Sigmoid colon (tissue), 7 donors: Measurements from ENCODE around the gene ACADL. TPM values are rescaled to one million over a fixed set of nuclear protein-coding genes. Genes with fewer than 3 reads are reported as not detected.

Source experiments
- DNase-seq: peaks from one replicate; pipeline ENCODE4 v3.0.0-alpha.2; 2019
- H3K27ac ChIP-seq, 4 donors: fragments of 200-600 bp; sonication (generic); one replicate each; pipeline ENCODE4 v1.5.1; 2016 to 2019; ENCODE audit warnings: mild to moderate bottlenecking in 1 of 4
- H3K27me3 ChIP-seq, 3 donors: fragments of 200-600 bp; sonication (generic); one replicate each; pipeline ENCODE4 v1.5.1; 2019; ENCODE audit warnings: mild to moderate bottlenecking in 1 of 3
- H3K36me3 ChIP-seq, 4 donors: fragments of 200-600 bp; sonication (generic); one replicate each; pipeline ENCODE4 v1.5.1; 2016 to 2019
- H3K4me1 ChIP-seq, 4 donors: fragments of 200-600 bp; sonication (generic); one replicate each; pipeline ENCODE4 v1.5.1; 2017 to 2019
- H3K4me3 ChIP-seq, 4 donors: fragments of 200-600 bp; sonication (generic); one replicate each; pipeline ENCODE4 v1.5.1; 2017 to 2019; ENCODE audit warnings: mild to moderate bottlenecking in 2 of 4, moderate library complexity in 1 of 4
- H3K9me3 ChIP-seq, 4 donors: fragments of 200-600 bp in 3 of 4; sonication (generic) in 3 of 4; one replicate each; pipeline versions ENCODE4 v1.5.1 to v1.6.1; 2013 to 2019
- CTCF ChIP-seq, 4 experiments: fragments of 450-650 bp in 3 of 4; fragments of 200-600 bp in 1 of 4; IDR thresholded peaks; one replicate each; pipeline ENCODE4 v1.5.1; 2016 to 2019; ENCODE audit warnings: antibody characterized with exemption in 4 of 4, mild to moderate bottlenecking in 3 of 4, moderate library complexity in 2 of 4
- EP300 ChIP-seq, 4 donors: sonication (generic); formaldehyde crosslinking; IDR thresholded peaks; one replicate each; pipeline ENCODE4 v1.6.1; 2017; ENCODE audit warnings: antibody characterized with exemption in 4 of 4
- POLR2A ChIP-seq, 2 donors: fragments of 450-650 bp; IDR thresholded peaks; one replicate each; pipeline ENCODE4 v1.6.1; 2016; ENCODE audit warnings: antibody characterized with exemption in 2 of 2, mild to moderate bottlenecking in 2 of 2, moderate library complexity in 2 of 2
- POLR2AphosphoS5 ChIP-seq, 4 donors: sonication (generic); formaldehyde crosslinking; IDR thresholded peaks; one replicate each; pipeline ENCODE4 v1.6.1; 2017; ENCODE audit warnings: antibody characterized with exemption in 4 of 4
- WGBS, 2 donors: extraction: QIAGEN DNeasy Blood & Tissue Kit; methylation state at CpG; one replicate each; pipeline ENCODE4 v1.1.7; 2013; 5-methylcytosine and 5-hydroxymethylcytosine counted together
- intact Hi-C: fragments of 100-400 bp; cut with DNase I; formaldehyde crosslinking; loops from one replicate; pipeline ENCODE4 v1.15.1; 2023
- polyA plus RNA-seq, 3 donors: library from polyadenylated mRNA; stranded (reverse); fragments of 200-250 nt; gene quantifications; one replicate each; pipeline ENCODE4 v1.2.3, GENCODE V29; 2013
- total RNA-seq, 4 donors: library from RNA; depleted of rRNA; stranded (reverse); fragments of >200 nt; gene quantifications; one replicate each; pipeline ENCODE4 v1.1.0, GENCODE V29; 2016
- donor health status: healthy with polysubstance abuse.
- donor health status: Bipolar disorder and iron deficiency.
- donor health status: healthy.

ACADL gene
- total and polyA plus RNA-seq, 7 donors, result 0.15 to 4.7 (median 2.4) TPM; not detected in 1

- Histone ChIP-seq H3K4me3 (no peak overlapping the region), H3K4me1 (no peaks in the 10 kb centered on the region), H3K27me3 (no peaks in the 10 kb centered on the region), H3K27ac (no peak overlapping the region), H3K36me3 (no peaks in the 10 kb centered on the region), H3K9me3 (no peaks in the 10 kb centered on the region)
- WGBS, 2 donors, result 68 to 84% methylated on average over 1 of the region's 1 CpG
- TF ChIP-seq EP300 (IDR thresholded peaks at IDR 0.05) (no peak), POLR2A (IDR thresholded peaks at IDR 0.05) (no peak), POLR2AphosphoS5 (IDR thresholded peaks at IDR 0.05) (no peak), CTCF (IDR thresholded peaks at IDR 0.05) (no peak)
- DNase-seq, result no peak
- intact Hi-C loops, result no loop called here
These were observed 22.1 kb downstream of the ACADL start for GRCh38 chr2:210203147-210203546.

- 72 to 81% methylated on average over 3 of the region's 3 CpGs for WGBS, 2 donors
- no peak overlapping the region for H3K4me3 ChIP-seq
These were observed 25.4 kb downstream of the ACADL start for GRCh38 chr2:210199854-210200253.

GRCh38 chr2:210199186-210199765 is 26.0 kb downstream of the ACADL start:
- no peak overlapping the region for H3K4me3 ChIP-seq
- H3K27me3 ChIP-seq, result no peaks in the 10 kb centered on the region
- TF ChIP-seq POLR2AphosphoS5 (IDR thresholded peaks at IDR 0.05) (no peak), EP300 (IDR thresholded peaks at IDR 0.05) (no peak), POLR2A (IDR thresholded peaks at IDR 0.05) (no peak), CTCF (IDR thresholded peaks at IDR 0.05) (peak; percentile 21 to 73 (median 36))
- H3K36me3 ChIP-seq, result no peaks in the 10 kb centered on the region
- no peak for DNase-seq
- no peak overlapping the region for H3K27ac ChIP-seq
- peaks cover 0 to 6% (median 3%) of the 10 kb centered on the region in 4 donors for H3K4me1 ChIP-seq
- intact Hi-C loops, result loop anchor here (5.0 to 10.0 kb wide), 4 partner anchors 127 to 864 kb away; partner anchors contain the start of gene MAP2
- no peaks in the 10 kb centered on the region for H3K9me3 ChIP-seq

More at GRCh38 chr2:210199854-210200253, 25.4 kb downstream of the ACADL start:
- intact Hi-C loops, result loop anchor here (5.0 to 10.0 kb wide), 4 partner anchors 128 to 865 kb away; partner anchors contain the start of gene MAP2
- TF ChIP-seq POLR2A (IDR thresholded peaks at IDR 0.05) (no peak), POLR2AphosphoS5 (IDR thresholded peaks at IDR 0.05) (no peak)
- no peak overlapping the region for H3K27ac ChIP-seq
- no peaks in the 10 kb centered on the region for H3K27me3 ChIP-seq
- H3K36me3 ChIP-seq, result no peaks in the 10 kb centered on the region
- H3K4me1 ChIP-seq, result peaks cover 0 to 5% (median 3%) of the 10 kb centered on the region in 4 donors
- no peak for DNase-seq
- no peaks in the 10 kb centered on the region for H3K9me3 ChIP-seq

GRCh38 chr2:210198326-210198725 is 26.9 kb downstream of the ACADL start:
- H3K27me3 ChIP-seq, result no peaks in the 10 kb centered on the region
- WGBS, 2 donors, result 15 to 17% methylated on average over 1 of the region's 1 CpG
- no peaks in the 10 kb centered on the region for H3K36me3 ChIP-seq
- H3K27ac ChIP-seq, result no peak overlapping the region
- intact Hi-C loops, result loop anchor here (5.0 to 10.0 kb wide), 4 partner anchors 126 to 864 kb away; partner anchors contain the start of gene MAP2
- H3K4me3 ChIP-seq, result no peak overlapping the region
- no peak for DNase-seq
- H3K9me3 ChIP-seq, result no peaks in the 10 kb centered on the region
- TF ChIP-seq EP300 (IDR thresholded peaks at IDR 0.05) (no peak), POLR2AphosphoS5 (IDR thresholded peaks at IDR 0.05) (no peak), POLR2A (IDR thresholded peaks at IDR 0.05) (no peak), CTCF (IDR thresholded peaks at IDR 0.05) (no peak)
- H3K4me1 ChIP-seq, result peaks cover 0 to 6% (median 3%) of the 10 kb centered on the region in 4 donors

GRCh38 chr2:210197720-210198119 is 27.5 kb downstream of the ACADL start:
- Histone ChIP-seq H3K36me3 (no peaks in the 10 kb centered on the region), H3K27me3 (no peaks in the 10 kb centered on the region), H3K9me3 (no peaks in the 10 kb centered on the region), H3K4me3 (no peak overlapping the region), H3K27ac (no peak overlapping the region), H3K4me1 (peaks cover 0 to 6% (median 3%) of the 10 kb centered on the region in 4 donors)
- no peak for DNase-seq
- TF ChIP-seq CTCF (IDR thresholded peaks at IDR 0.05) (no peak), EP300 (IDR thresholded peaks at IDR 0.05) (no peak), POLR2A (IDR thresholded peaks at IDR 0.05) (no peak)
- WGBS, 2 donors, result 51 to 66% methylated on average over 2 of the region's 2 CpGs
- intact Hi-C loops, result loop anchor here (5.0 to 10.0 kb wide), 4 partner anchors 125 to 863 kb away; partner anchors contain the start of gene MAP2
